ENCODE data around the gene PPARGC1A. TPM values are rescaled to one million over a fixed set of nuclear protein-coding genes. Genes with fewer than 3 reads are reported as not detected.

PPARGC1A gene
- total and polyA plus RNA-seq, 11 donors, result 25.4 to 103 (median 83.3) TPM

GRCh38 chr4:23770011-23770410 is 119.8 kb downstream of the PPARGC1A start:
- no peak for ATAC-seq
- WGBS, 4 donors, result 76 to 91% (median 80%) methylated on average over 1 of the region's 1 CpG
- Histone ChIP-seq H3K27me3 (no peaks in the 10 kb centered on the region), H3K4me3 (no peak overlapping the region), H3K36me3 (no peaks in the 10 kb centered on the region), H3K9me3 (no peaks in the 10 kb centered on the region), H3K27ac (no peak overlapping the region), H3K4me1 (peaks cover 0 to 7% (median 0%) of the 10 kb centered on the region in 12 donors)
- intact Hi-C loops (cut with DNase I), result no loop called here
- TF ChIP-seq CTCF (IDR thresholded peaks at IDR 0.05) (no peak), POLR2A (IDR thresholded peaks at IDR 0.05) (no peak)
- no peak for DNase-seq

DNA sequence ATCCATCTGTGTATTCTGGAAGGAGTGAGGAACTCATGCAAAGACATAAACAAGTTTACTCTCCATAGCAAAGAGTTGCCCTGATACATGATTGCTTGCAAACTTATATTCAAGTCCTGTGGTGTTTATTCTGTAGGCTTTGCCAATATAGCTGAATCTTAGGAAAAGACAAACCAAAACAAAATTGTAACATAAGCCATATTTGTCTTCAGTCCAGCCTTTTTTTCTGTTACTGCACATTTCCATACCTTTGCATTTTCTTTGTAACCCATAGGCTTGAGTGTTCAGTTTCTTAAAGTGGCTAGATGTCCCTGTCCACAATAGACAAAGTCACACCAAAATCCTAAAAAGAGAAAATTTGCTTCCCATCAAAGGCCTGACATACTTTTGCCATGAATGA is 120.4 kb downstream of the PPARGC1A start:
- intact Hi-C loops (cut with DNase I), result no loop called here
- ATAC-seq, result no peak
- TF ChIP-seq POLR2A (IDR thresholded peaks at IDR 0.05) (no peak), CTCF (IDR thresholded peaks at IDR 0.05) (no peak)

DNA sequence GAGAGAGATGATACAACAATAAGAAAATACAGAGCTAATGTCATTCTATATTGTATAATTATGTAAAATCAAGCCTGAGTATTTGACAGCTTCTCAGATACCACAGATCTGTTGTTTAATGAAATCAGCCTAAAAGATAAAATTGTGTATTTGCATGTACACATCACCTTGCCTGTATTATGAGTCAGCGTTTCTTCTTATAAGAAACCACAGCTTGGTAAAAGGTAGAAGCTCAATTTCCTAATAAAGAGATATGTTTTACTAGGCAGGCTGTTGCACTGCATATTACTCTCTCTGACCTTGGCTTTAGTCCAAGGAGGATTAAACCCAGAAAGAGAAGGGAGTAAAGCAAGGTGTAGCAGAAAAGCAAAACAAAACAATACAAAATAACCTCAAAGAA is 121.3 kb downstream of the PPARGC1A start:
- intact Hi-C loops (cut with DNase I), result no loop called here
- no peaks in the 10 kb centered on the region for H3K36me3 ChIP-seq
- WGBS, 4 donors, result 83 to 95% (median 85%) methylated on average over 1 of the region's 1 CpG
- H3K4me1 ChIP-seq, result no peaks in the 10 kb centered on the region
- TF ChIP-seq POLR2A (IDR thresholded peaks at IDR 0.05) (no peak), CTCF (IDR thresholded peaks at IDR 0.05) (no peak)
- H3K27me3 ChIP-seq, result no peaks in the 10 kb centered on the region
- no peak overlapping the region for H3K4me3 ChIP-seq
- DNase-seq (no peak), ATAC-seq (no peak)
- no peaks in the 10 kb centered on the region for H3K9me3 ChIP-seq
- H3K27ac ChIP-seq, result no peak overlapping the region

More for the DNA sequence above, 120.4 kb downstream of the PPARGC1A start:
- Histone ChIP-seq H3K27me3 (no peaks in the 10 kb centered on the region), H3K27ac (no peak overlapping the region), H3K36me3 (no peaks in the 10 kb centered on the region), H3K4me3 (no peak overlapping the region), H3K4me1 (peaks cover 0 to 1% (median 0%) of the 10 kb centered on the region in 12 donors), H3K9me3 (no peaks in the 10 kb centered on the region)
- no peak for DNase-seq

DNA sequence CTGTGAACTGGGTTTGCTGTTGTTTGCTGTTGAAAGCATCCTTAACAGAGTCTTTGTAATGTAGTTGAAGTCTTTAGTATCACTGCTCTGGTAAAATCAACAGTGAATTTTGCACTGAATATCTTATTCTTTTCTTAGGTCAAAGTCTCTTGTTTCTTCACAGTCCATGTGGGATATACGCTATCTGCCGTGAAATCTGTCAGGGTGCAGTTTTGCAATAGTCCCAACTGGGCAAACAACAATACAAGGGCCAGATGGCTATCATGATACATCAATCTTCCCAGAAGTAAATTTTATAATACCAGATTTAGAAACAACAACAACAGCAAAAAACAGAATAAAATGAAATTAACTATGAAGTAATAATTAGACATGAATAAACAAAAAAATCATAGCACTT is 123.5 kb downstream of the PPARGC1A start:
- no peaks in the 10 kb centered on the region for H3K27me3 ChIP-seq

More for the DNA sequence above, 123.5 kb downstream of the PPARGC1A start:
- intact Hi-C loops (cut with DNase I), result no loop called here
- DNase-seq (no peak), ATAC-seq (no peak)
- 83 to 92% (median 89%) methylated on average over 2 of the region's 2 CpGs for WGBS, 4 donors
- H3K4me1 ChIP-seq, result no peaks in the 10 kb centered on the region
- TF ChIP-seq POLR2A (IDR thresholded peaks at IDR 0.05), result no peak
- no peak for TF ChIP-seq CTCF (IDR thresholded peaks at IDR 0.05)
- H3K27ac ChIP-seq, result no peak overlapping the region
- no peak overlapping the region for H3K4me3 ChIP-seq
- no peaks in the 10 kb centered on the region for H3K9me3 ChIP-seq
- H3K36me3 ChIP-seq, result no peaks in the 10 kb centered on the region

All from heart left ventricle (tissue), 16 donors.